ENCODE data around the gene MESP2. TPM values are rescaled to one million over a fixed set of nuclear protein-coding genes. Genes with fewer than 3 reads are reported as not detected.
A peak's percentile ranks its signal among the peaks of the same experiment; 100 is the strongest.

MESP2 gene
- total RNA-seq, 2 experiments from 2014 or later = not detected

- intact Hi-C loops (cut with DNase I, micrococcal nuclease) = no loop called here
- DNase-seq = peak in 2 of 14 experiments; percentile 58 to 73
- Mint-ChIP-seq H3K4me1 (ENCODE audit: low read depth) (peaks cover 4% of the 10 kb centered on the region), H3K36me3 (ENCODE audit: low read depth) (no peaks in the 10 kb centered on the region), H3K9me3 (no peaks in the 10 kb centered on the region), H3K4me3 (no peak overlapping the region), H3K27ac (no peak overlapping the region), H3K27me3 (peaks cover 46% of the 10 kb centered on the region)
- H3K36me3 ChIP-seq (ENCODE audit: insufficient read depth, low read length) = no peaks in the 10 kb centered on the region
- no peak for TF ChIP-seq CTCF (IDR thresholded peaks at IDR 0.05)
- no peaks in the 10 kb centered on the region for H3K4me1 ChIP-seq (ENCODE audit: insufficient read depth, low read length)
- H3K27ac ChIP-seq (ENCODE audit: low read depth in 1 of 2, low read length in 2 of 2) = no peak overlapping the region
- ChIA-PET POLR2A (no interaction called here), CTCF (no interaction called here)
- H3K27me3 ChIP-seq (ENCODE audit: control insufficient read depth in 1 of 2, insufficient read depth in 2 of 2, low read length in 2 of 2) = peaks cover 11 to 15% of the 10 kb centered on the region in 2 experiments
- no peak for ATAC-seq (ENCODE audit: poor library complexity)
- H3K4me3 ChIP-seq (ENCODE audit: low read length) = no peak overlapping the region
- H3K9me3 ChIP-seq (ENCODE audit: control insufficient read depth in 1 of 2, insufficient read depth in 1 of 2, low read length in 2 of 2) = peaks cover 0 to 2% of the 10 kb centered on the region in 2 experiments
These were observed 44.8 kb downstream of the MESP2 start for GRCh38 chr15:89820666-89821611.

- intact Hi-C loops (cut with DNase I, micrococcal nuclease) = no loop called here
These were observed 45.9 kb downstream of the MESP2 start for GRCh38 chr15:89822026-89822425.

GRCh38 chr15:89822611-89822950, 46.4 kb downstream of the MESP2 start:
- CTCF ChIA-PET = no interaction called here
- no peak for ATAC-seq (ENCODE audit: poor library complexity)

More at GRCh38 chr15:89822026-89822425, 45.9 kb downstream of the MESP2 start:
- Histone ChIP-seq H3K27me3 (ENCODE audit: control insufficient read depth in 1 of 2, insufficient read depth in 2 of 2, low read length in 2 of 2) (peaks cover under 1 to 7% of the 10 kb centered on the region in 2 experiments), H3K9me3 (ENCODE audit: control insufficient read depth in 1 of 2, insufficient read depth in 1 of 2, low read length in 2 of 2) (no peaks in the 10 kb centered on the region), H3K4me1 (ENCODE audit: insufficient read depth, low read length) (no peaks in the 10 kb centered on the region), H3K4me3 (ENCODE audit: low read length) (no peak overlapping the region), H3K27ac (ENCODE audit: low read depth in 1 of 2, low read length in 2 of 2) (no peak overlapping the region), H3K36me3 (ENCODE audit: insufficient read depth, low read length) (no peaks in the 10 kb centered on the region)
- Mint-ChIP-seq H3K4me3 (no peak overlapping the region), H3K9me3 (no peaks in the 10 kb centered on the region), H3K27me3 (peaks cover 36% of the 10 kb centered on the region), H3K36me3 (ENCODE audit: low read depth) (no peaks in the 10 kb centered on the region), H3K27ac (no peak overlapping the region), H3K4me1 (ENCODE audit: low read depth) (no peaks in the 10 kb centered on the region)
- POLR2A ChIA-PET = no interaction called here
- no peak for ATAC-seq (ENCODE audit: poor library complexity)
- CTCF ChIA-PET = no interaction called here
- no peak for TF ChIP-seq CTCF (IDR thresholded peaks at IDR 0.05)
- DNase-seq = peak in 2 of 14 experiments; percentile 24 to 43

More at GRCh38 chr15:89822611-89822950, 46.4 kb downstream of the MESP2 start:
- peaks cover 0 to 5% of the 10 kb centered on the region in 2 experiments for H3K27me3 ChIP-seq (ENCODE audit: control insufficient read depth in 1 of 2, insufficient read depth in 2 of 2, low read length in 2 of 2)
- Mint-ChIP-seq H3K27ac (no peak overlapping the region), H3K27me3 (peaks cover 32% of the 10 kb centered on the region), H3K4me3 (no peak overlapping the region), H3K36me3 (ENCODE audit: low read depth) (no peaks in the 10 kb centered on the region), H3K4me1 (ENCODE audit: low read depth) (no peaks in the 10 kb centered on the region), H3K9me3 (no peaks in the 10 kb centered on the region)
- intact Hi-C loops (cut with DNase I, micrococcal nuclease) = no loop called here
- no peak for TF ChIP-seq CTCF (IDR thresholded peaks at IDR 0.05)
- no peak overlapping the region for H3K27ac ChIP-seq (ENCODE audit: low read depth in 1 of 2, low read length in 2 of 2)
- DNase-seq = no peak
- H3K9me3 ChIP-seq (ENCODE audit: control insufficient read depth in 1 of 2, insufficient read depth in 1 of 2, low read length in 2 of 2) = no peaks in the 10 kb centered on the region
- no peaks in the 10 kb centered on the region for H3K4me1 ChIP-seq (ENCODE audit: insufficient read depth, low read length)
- POLR2A ChIA-PET = no interaction called here
- H3K36me3 ChIP-seq (ENCODE audit: insufficient read depth, low read length) = no peaks in the 10 kb centered on the region
- H3K4me3 ChIP-seq (ENCODE audit: low read length) = no peak overlapping the region
